HCT116 (cell line): ENCODE results near the gene FRRS1L. TPM values are rescaled to one million over a fixed set of nuclear protein-coding genes. Genes with fewer than 3 reads are reported as not detected.

Experiments used
- ATAC-seq: fragments of 200-7000 bp; cut with Tn5 transposase; 2 replicates; pipeline ENCODE4 v1.9.1; 2020; ENCODE audit warnings: mild to moderate bottlenecking, moderate library complexity
- BruUV-seq: library from RNA; stranded (reverse); fragments of 400-500 nt; replicated peaks from 2 replicates; lab custom pipeline; 2021; lab: Mats Ljungman, UMichigan
- CTCF ChIA-PET: fragments of 300-600 bp; sonication (Branson Sonifier 250); formaldehyde crosslinking; loops from one replicate; lab custom pipeline; 2021; ENCODE audit warnings: antibody characterized with exemption; lab: Charles Lee
- POLR2A ChIA-PET: fragments of 300-600, 350-600 bp; sonication (Branson Sonifier 250); formaldehyde crosslinking; loops from one replicate; lab custom pipeline; 2021; ENCODE audit warnings: antibody characterized with exemption; lab: Charles Lee
- RAD21 ChIA-PET, 2 experiments: fragments of 300-600 bp; sonication (Branson Sonifier 250); formaldehyde crosslinking; loops; one replicate each; lab custom pipeline; 2023; ENCODE audit warnings: low total read pairs in 2 of 2; ENCODE audit not compliant: uncharacterized antibody in 2 of 2, unreplicated experiment in 2 of 2, low non-redundant PET in 1 of 2; lab: Charles Lee
- DNase-seq: peaks from one replicate; pipeline ENCODE4 v3.0.0-alpha.2; 2010; ENCODE audit warnings: low read depth, low spot score
- H2AFZ ChIP-seq: fragments of 200-600 bp; shearing (Covaris generic), sonication (generic); 2 replicates; pipeline ENCODE4 v1.6.1; 2017; ENCODE audit warnings: low read depth, mixed run types, mixed read lengths, antibody characterized with exemption, low read length; ENCODE audit not compliant: poor library complexity, severe bottlenecking
- H3K27ac ChIP-seq: 2 replicates; pipeline ENCODE4 v1.5.1; 2012; ENCODE audit warnings: low read depth, low read length
- H3K27me3 ChIP-seq: fragments of 200-600 bp; sonication (generic); 2 replicates; pipeline ENCODE4 v1.6.1; 2016; ENCODE audit warnings: mixed run types, low read length, mixed read lengths; ENCODE audit not compliant: insufficient read depth
- H3K36me3 ChIP-seq, 2 experiments: fragments of 200-500 bp in 1 of 2; fragments of 200-600 bp in 1 of 2; sonication (Bioruptor generic) in 1 of 2; sonication (generic) in 1 of 2; 2 replicates each; pipeline versions ENCODE4 v1.5.1 to v1.6.1; 2014 to 2016; ENCODE audit warnings: low read length in 2 of 2, inconsistent platforms in 1 of 2, mixed read lengths in 1 of 2, mixed run types in 1 of 2; ENCODE audit not compliant: insufficient read depth in 2 of 2, control insufficient read depth in 1 of 2
- H3K4me1 ChIP-seq, 2 experiments: fragments of 200-600 bp in 1 of 2; sonication (generic) in 1 of 2; 2 replicates each; pipeline versions ENCODE4 v1.5.1 to v1.6.1; 2012 to 2017; ENCODE audit warnings: low read length in 2 of 2, inconsistent platforms in 1 of 2, mild to moderate bottlenecking in 1 of 2, mixed read lengths in 1 of 2, mixed run types in 1 of 2, moderate library complexity in 1 of 2; ENCODE audit not compliant: insufficient read depth in 2 of 2, control insufficient read depth in 1 of 2
- H3K4me2 ChIP-seq: fragments of 200-600 bp; sonication (generic); 2 replicates; pipeline ENCODE4 v1.6.1; 2017; ENCODE audit warnings: mixed run types, low read length, mixed read lengths
- H3K4me3 ChIP-seq, 2 experiments: fragments of 200-600 bp in 1 of 2; sonication (generic) in 1 of 2; replicated peaks in 1 of 2; 2 replicates each; pipeline ENCODE4 v1.5.1; 2011 to 2016; ENCODE audit warnings: low read length in 2 of 2, control low read depth in 1 of 2, low read depth in 1 of 2, mild to moderate bottlenecking in 1 of 2, mixed read lengths in 1 of 2, mixed run types in 1 of 2
- H3K79me2 ChIP-seq: fragments of 200-600 bp; sonication (generic); 2 replicates; pipeline ENCODE4 v1.6.1; 2017; ENCODE audit warnings: mild to moderate bottlenecking, mixed run types, low read length, moderate library complexity, mixed read lengths; ENCODE audit not compliant: insufficient read depth
- H3K9ac ChIP-seq: fragments of 200-600 bp; sonication (generic); 2 replicates; pipeline ENCODE4 v1.6.1; 2016; ENCODE audit warnings: low read length, mixed read lengths
- H3K9me2 ChIP-seq: fragments of 200-600 bp; sonication (generic), shearing (Covaris generic); 2 replicates; pipeline ENCODE4 v1.6.1; 2017; ENCODE audit warnings: mixed run types, mild to moderate bottlenecking, moderate library complexity; ENCODE audit not compliant: insufficient read depth
- H3K9me3 ChIP-seq, 2 experiments: fragments of 200-500 bp in 1 of 2; fragments of 200-600 bp in 1 of 2; sonication (Bioruptor generic) in 1 of 2; sonication (generic) in 1 of 2; 2 replicates each; pipeline ENCODE4 v1.6.1; 2014 to 2017; ENCODE audit warnings: low read length in 2 of 2, mixed read lengths in 2 of 2, inconsistent platforms in 1 of 2, low read depth in 1 of 2, mild to moderate bottlenecking in 1 of 2, mixed run types in 1 of 2, moderate library complexity in 1 of 2; ENCODE audit not compliant: control insufficient read depth in 1 of 2, insufficient read depth in 1 of 2
- H4K20me1 ChIP-seq: fragments of 200-600 bp; sonication (generic), shearing (Covaris generic); 2 replicates; pipeline ENCODE4 v1.6.1; 2017; ENCODE audit warnings: mixed run types, mild to moderate bottlenecking, moderate library complexity; ENCODE audit not compliant: insufficient read depth
- CBX3 ChIP-seq: IDR thresholded peaks from 2 replicates; pipeline ENCODE4 v1.6.1; 2012; ENCODE audit warnings: low read depth
- CEBPB ChIP-seq: IDR thresholded peaks from 2 replicates; pipeline ENCODE4 v1.6.1; 2012; ENCODE audit warnings: low read depth
- CTCF ChIP-seq, 3 experiments: fragments of 200-600 bp in 1 of 3; sonication (generic) in 1 of 3; IDR thresholded peaks in 2 of 3; conservative IDR thresholded peaks in 1 of 3; 2 replicates each; pipeline ENCODE4 v1.5.1; 2012 to 2017; ENCODE audit warnings: low read depth in 2 of 3, low read length in 2 of 3, antibody characterized with exemption in 1 of 3, borderline replicate concordance in 1 of 3, control low read depth in 1 of 3, mild to moderate bottlenecking in 1 of 3, mixed read lengths in 1 of 3, mixed run types in 1 of 3, moderate library complexity in 1 of 3; ENCODE audit not compliant: insufficient read depth in 1 of 3
- EGR1 ChIP-seq: IDR thresholded peaks from 2 replicates; pipeline ENCODE4 v1.6.1; 2012; ENCODE audit warnings: low read depth
- ELF1 ChIP-seq: IDR thresholded peaks from 2 replicates; pipeline ENCODE4 v1.6.1; 2012; ENCODE audit warnings: low read depth, borderline replicate concordance
- EZH2 ChIP-seq: fragments of 200-600 bp; sonication (generic); IDR thresholded peaks from 2 replicates; pipeline ENCODE4 v1.6.1; 2017; ENCODE audit warnings: antibody characterized with exemption, mixed run types
- EZH2phosphoT487 ChIP-seq: fragments of 200-600 bp; IDR thresholded peaks from 2 replicates; pipeline ENCODE4 v1.6.1; 2018; ENCODE audit warnings: antibody characterized with exemption, borderline replicate concordance
- FOSL1 ChIP-seq: IDR thresholded peaks from 2 replicates; pipeline ENCODE4 v1.6.1; 2012; ENCODE audit warnings: low read depth
- JUND ChIP-seq: IDR thresholded peaks from 2 replicates; pipeline ENCODE4 v1.6.1; 2012
- MAX ChIP-seq: IDR thresholded peaks from 2 replicates; pipeline ENCODE4 v1.6.1; 2012
- POLR2A ChIP-seq: IDR thresholded peaks from 2 replicates; pipeline ENCODE4 v1.7.0; 2011; ENCODE audit warnings: borderline replicate concordance; ENCODE audit not compliant: insufficient read depth, insufficient read length; ENCODE audit errors: extremely low read depth
- POLR2AphosphoS5 ChIP-seq: IDR thresholded peaks from 2 replicates; pipeline ENCODE4 v1.6.1; 2011; ENCODE audit warnings: mild to moderate bottlenecking, low read depth, low read length, moderate library complexity
- SIN3A ChIP-seq: IDR thresholded peaks from 2 replicates; pipeline ENCODE4 v1.6.1; 2012; ENCODE audit warnings: low read depth
- SP1 ChIP-seq: IDR thresholded peaks from 2 replicates; pipeline ENCODE4 v1.6.1; 2012; ENCODE audit warnings: low read depth
- SRF ChIP-seq: IDR thresholded peaks from 2 replicates; pipeline ENCODE4 v1.6.1; 2012; ENCODE audit warnings: low read depth
- YY1 ChIP-seq: IDR thresholded peaks from 2 replicates; pipeline ENCODE4 v1.6.1; 2011; ENCODE audit warnings: low read length, low read depth, moderate library complexity, mild to moderate bottlenecking; ENCODE audit not compliant: insufficient replicate concordance; ENCODE audit errors: extremely low read depth
- ZFX ChIP-seq: fragments of 450-650 bp; IDR thresholded peaks from 2 replicates; pipeline ENCODE4 v1.6.1; 2017
- ZNF274 ChIP-seq: fragments of 200-500 bp; sonication (Bioruptor generic); IDR thresholded peaks from 2 replicates; pipeline ENCODE4 v1.6.1; 2014; ENCODE audit warnings: mild to moderate bottlenecking, low read depth, low read length, inconsistent platforms
- intact Hi-C: fragments of 100-400 bp; cut with micrococcal nuclease; formaldehyde crosslinking; loops from 2 replicates; pipeline ENCODE4 v1.10.0; 2022
- total RNA-seq: library from RNA; stranded (reverse); gene quantifications from one replicate; pipeline ENCODE4 v1.2.1, GENCODE V29; 2021; ENCODE audit not compliant: unreplicated experiment
- TF ChIP-seq, protein P1 (sequence below): IDR thresholded peaks from 2 replicates; pipeline ENCODE4 v1.6.1; 2012
- TF ChIP-seq, protein P2 (sequence below): IDR thresholded peaks from 2 replicates; pipeline ENCODE4 v1.6.1; 2012; ENCODE audit warnings: low read depth

Gene FRRS1L
- total RNA-seq, 1 experiment from 2014 or later, result not detected

DNA sequence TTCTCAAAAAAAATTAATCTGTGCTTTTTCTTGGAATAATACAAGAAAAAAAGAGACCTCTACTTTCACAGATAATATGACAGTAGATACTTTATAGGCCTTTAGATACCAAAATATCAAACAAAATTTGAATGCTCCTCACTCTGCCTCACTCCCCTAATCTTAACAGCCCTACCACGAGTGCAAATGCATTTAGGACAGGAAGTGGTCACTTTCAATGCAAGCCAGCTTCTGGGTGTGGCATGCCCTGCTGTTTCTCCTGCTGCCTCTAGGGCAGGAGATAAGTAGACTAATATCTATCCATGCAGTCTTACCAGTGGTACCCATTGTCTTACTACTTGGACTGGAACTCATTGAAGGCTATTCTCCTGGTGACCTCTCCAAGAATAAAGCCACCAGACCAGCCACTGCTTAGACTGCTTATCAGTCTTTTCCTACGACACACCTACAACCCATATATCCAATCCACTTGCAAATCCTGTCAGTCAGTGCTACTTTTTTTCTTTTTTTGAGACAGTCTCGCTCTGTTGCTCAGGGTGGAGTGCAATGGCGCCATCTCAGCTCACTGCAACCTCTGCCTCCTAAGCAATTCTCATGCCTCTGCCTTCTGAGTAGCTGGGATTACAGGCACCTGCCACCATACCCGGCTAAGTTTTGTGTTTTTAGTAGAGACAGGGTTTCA, 23.0 kb downstream of the FRRS1L start:
- no peak overlapping the region for H3K27ac ChIP-seq
- H3K9me3 ChIP-seq, result no peaks in the 10 kb centered on the region
- intact Hi-C loops, result no loop called here
- H3K9me2 ChIP-seq, result no peaks in the 10 kb centered on the region
- no TSS peak for BruUV-seq
- ChIA-PET CTCF (interaction anchor here (0.9 to 1.9 kb wide), 2 partner anchors 39 to 201 kb away, joined by 3 to 6 read pairs; no protein-coding TSS in a partner anchor), POLR2A (interaction anchor here (0.6 kb wide), 1 partner anchor 313 kb away, joined by 3 read pairs; no protein-coding TSS in a partner anchor), RAD21 (no interaction called here)
- H3K27me3 ChIP-seq, result no peaks in the 10 kb centered on the region
- ATAC-seq (peak; percentile 99), DNase-seq (peak; percentile 60)
- no peaks in the 10 kb centered on the region for H3K79me2 ChIP-seq
- peak overlapping the region; percentile 94 for H2AFZ ChIP-seq
- H3K4me2 ChIP-seq, result peak overlapping the region; percentile 52
- peaks cover 0 to 9% of the 10 kb centered on the region in 2 experiments; a peak in 2 of 4 replicates for H3K4me1 ChIP-seq
- no peak overlapping the region for H3K9ac ChIP-seq
- no peak overlapping the region for H3K4me3 ChIP-seq
- H3K36me3 ChIP-seq, result no peaks in the 10 kb centered on the region
- no peaks in the 10 kb centered on the region for H4K20me1 ChIP-seq
- TF ChIP-seq EZH2 (no peak), SIN3A (no peak), YY1 (no peak), CEBPB (no peak), POLR2A (no peak), EGR1 (no peak), JUND (no peak), ZFX (no peak), SP1 (no peak), EZH2phosphoT487 (no peak), ELF1 (0 out of 2 replicates have a peak, but pooled peaks have one; percentile 9), POLR2AphosphoS5 (no peak), SRF (no peak), CTCF (IDR thresholded peaks at IDR 0.05 in 2 of 3, conservative IDR thresholded peaks at IDR 0.05 in 1 of 3; ENCODE audit: borderline replicate concordance in 1 of 3, insufficient read depth in 1 of 3, low read depth in 2 of 3, low read length in 2 of 3) (peak in 2 of 3 experiments; percentile 67 to 68; a peak in 4 of 6 replicates), FOSL1 (no peak), CBX3 (peak; percentile 71; the same call in 1 of the 2 replicates), ZNF274 (no peak), MAX (peak; percentile 41; the same call in 1 of the 2 replicates)
- TF ChIP-seq, protein P1, sequence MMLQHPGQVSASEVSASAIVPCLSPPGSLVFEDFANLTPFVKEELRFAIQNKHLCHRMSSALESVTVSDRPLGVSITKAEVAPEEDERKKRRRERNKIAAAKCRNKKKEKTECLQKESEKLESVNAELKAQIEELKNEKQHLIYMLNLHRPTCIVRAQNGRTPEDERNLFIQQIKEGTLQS, result no peak
- TF ChIP-seq, protein P2, sequence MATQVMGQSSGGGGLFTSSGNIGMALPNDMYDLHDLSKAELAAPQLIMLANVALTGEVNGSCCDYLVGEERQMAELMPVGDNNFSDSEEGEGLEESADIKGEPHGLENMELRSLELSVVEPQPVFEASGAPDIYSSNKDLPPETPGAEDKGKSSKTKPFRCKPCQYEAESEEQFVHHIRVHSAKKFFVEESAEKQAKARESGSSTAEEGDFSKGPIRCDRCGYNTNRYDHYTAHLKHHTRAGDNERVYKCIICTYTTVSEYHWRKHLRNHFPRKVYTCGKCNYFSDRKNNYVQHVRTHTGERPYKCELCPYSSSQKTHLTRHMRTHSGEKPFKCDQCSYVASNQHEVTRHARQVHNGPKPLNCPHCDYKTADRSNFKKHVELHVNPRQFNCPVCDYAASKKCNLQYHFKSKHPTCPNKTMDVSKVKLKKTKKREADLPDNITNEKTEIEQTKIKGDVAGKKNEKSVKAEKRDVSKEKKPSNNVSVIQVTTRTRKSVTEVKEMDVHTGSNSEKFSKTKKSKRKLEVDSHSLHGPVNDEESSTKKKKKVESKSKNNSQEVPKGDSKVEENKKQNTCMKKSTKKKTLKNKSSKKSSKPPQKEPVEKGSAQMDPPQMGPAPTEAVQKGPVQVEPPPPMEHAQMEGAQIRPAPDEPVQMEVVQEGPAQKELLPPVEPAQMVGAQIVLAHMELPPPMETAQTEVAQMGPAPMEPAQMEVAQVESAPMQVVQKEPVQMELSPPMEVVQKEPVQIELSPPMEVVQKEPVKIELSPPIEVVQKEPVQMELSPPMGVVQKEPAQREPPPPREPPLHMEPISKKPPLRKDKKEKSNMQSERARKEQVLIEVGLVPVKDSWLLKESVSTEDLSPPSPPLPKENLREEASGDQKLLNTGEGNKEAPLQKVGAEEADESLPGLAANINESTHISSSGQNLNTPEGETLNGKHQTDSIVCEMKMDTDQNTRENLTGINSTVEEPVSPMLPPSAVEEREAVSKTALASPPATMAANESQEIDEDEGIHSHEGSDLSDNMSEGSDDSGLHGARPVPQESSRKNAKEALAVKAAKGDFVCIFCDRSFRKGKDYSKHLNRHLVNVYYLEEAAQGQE, result no peak
